Measurements from ENCODE around the gene AFG1L. TPM values are rescaled to one million over a fixed set of nuclear protein-coding genes. Genes with fewer than 3 reads are reported as not detected.
A peak's percentile ranks its signal among the peaks of the same experiment; 100 is the strongest.

Gene AFG1L
- total RNA-seq, 2 donors from 2014 or later = 10.5 to 11.1 TPM

GRCh38 chr6:108250240-108250866, 44.5 kb upstream of the AFG1L start:
- no peaks in the 10 kb centered on the region for H3K9me3 ChIP-seq (ENCODE audit: control insufficient read depth, low read length)
- H3K9me3 Mint-ChIP-seq = peaks cover 5% of the 10 kb centered on the region
- H3K9ac ChIP-seq (ENCODE audit: extremely low read depth, low read length, poor library complexity, severe bottlenecking) = no peak overlapping the region
- H3K27ac Mint-ChIP-seq = no peak overlapping the region
- DNase-seq = peak; percentile 70
- no peaks in the 10 kb centered on the region for H3K4me1 ChIP-seq (ENCODE audit: control insufficient read depth, insufficient read depth, low read length)
- H3K36me3 Mint-ChIP-seq (ENCODE audit: low read depth) = peaks cover 22% of the 10 kb centered on the region
- H3K4me3 ChIP-seq (ENCODE audit: low read length) = no peak overlapping the region
- peaks cover 9% of the 10 kb centered on the region for H3K4me1 Mint-ChIP-seq
- H3K36me3 ChIP-seq (ENCODE audit: control insufficient read depth, insufficient read depth, low read length) = peaks cover 13% of the 10 kb centered on the region
- no peaks in the 10 kb centered on the region for H3K27me3 Mint-ChIP-seq (ENCODE audit: insufficient read depth)
- WGBS, 2 experiments (ENCODE audit: insufficient coverage in 1 of 2, insufficient read length in 1 of 2) = 60% methylated on average over 2 of the region's 2 CpGs; no CpG with 5 or more reads in 1 of the 2 experiments
- TF ChIP-seq CTCF (conservative IDR thresholded peaks at IDR 0.05) = peak; percentile 75
- no peak overlapping the region for H3K27ac ChIP-seq (ENCODE audit: low read depth, low read length)
- no peak overlapping the region for H3K4me3 Mint-ChIP-seq
- H3K27me3 ChIP-seq (ENCODE audit: control insufficient read depth, insufficient read depth, low read length, poor library complexity, severe bottlenecking) = no peaks in the 10 kb centered on the region

GRCh38 chr6:108251252-108251651, 43.6 kb upstream of the AFG1L start:
- H3K36me3 ChIP-seq (ENCODE audit: control insufficient read depth, insufficient read depth, low read length) = peaks cover 11% of the 10 kb centered on the region
- H3K9me3 Mint-ChIP-seq = no peaks in the 10 kb centered on the region
- DNase-seq = no peak
- H3K27me3 Mint-ChIP-seq (ENCODE audit: insufficient read depth) = no peaks in the 10 kb centered on the region
- no peak for TF ChIP-seq CTCF (conservative IDR thresholded peaks at IDR 0.05)
- H3K4me3 ChIP-seq (ENCODE audit: low read length) = no peak overlapping the region
- H3K4me1 Mint-ChIP-seq = peaks cover 9% of the 10 kb centered on the region
- no peak overlapping the region for H3K4me3 Mint-ChIP-seq
- peaks cover 15% of the 10 kb centered on the region for H3K36me3 Mint-ChIP-seq (ENCODE audit: low read depth)
- H3K9ac ChIP-seq (ENCODE audit: extremely low read depth, low read length, poor library complexity, severe bottlenecking) = no peak overlapping the region
- no peak overlapping the region for H3K27ac ChIP-seq (ENCODE audit: low read depth, low read length)
- WGBS, 2 experiments (ENCODE audit: insufficient coverage in 1 of 2, insufficient read length in 1 of 2) = 86 to 92% methylated on average over 1 to 2 of the region's 2 CpGs
- no peaks in the 10 kb centered on the region for H3K4me1 ChIP-seq (ENCODE audit: control insufficient read depth, insufficient read depth, low read length)
- H3K9me3 ChIP-seq (ENCODE audit: control insufficient read depth, low read length) = no peaks in the 10 kb centered on the region
- H3K27ac Mint-ChIP-seq = no peak overlapping the region
- no peaks in the 10 kb centered on the region for H3K27me3 ChIP-seq (ENCODE audit: control insufficient read depth, insufficient read depth, low read length, poor library complexity, severe bottlenecking)

GRCh38 chr6:108252055-108252454, 42.8 kb upstream of the AFG1L start:
- Mint-ChIP-seq H3K4me1 (peaks cover 9% of the 10 kb centered on the region), H3K27ac (no peak overlapping the region), H3K27me3 (ENCODE audit: insufficient read depth) (no peaks in the 10 kb centered on the region), H3K9me3 (no peaks in the 10 kb centered on the region), H3K4me3 (no peak overlapping the region), H3K36me3 (ENCODE audit: low read depth) (peaks cover 15% of the 10 kb centered on the region)
- WGBS, 2 experiments (ENCODE audit: insufficient coverage in 1 of 2, insufficient read length in 1 of 2) = 96 to 98% methylated on average over 5 of the region's 5 CpGs
- TF ChIP-seq CTCF (conservative IDR thresholded peaks at IDR 0.05) = no peak
- Histone ChIP-seq H3K4me1 (ENCODE audit: control insufficient read depth, insufficient read depth, low read length) (no peaks in the 10 kb centered on the region), H3K27me3 (ENCODE audit: control insufficient read depth, insufficient read depth, low read length, poor library complexity, severe bottlenecking) (no peaks in the 10 kb centered on the region), H3K9ac (ENCODE audit: extremely low read depth, low read length, poor library complexity, severe bottlenecking) (no peak overlapping the region), H3K9me3 (ENCODE audit: control insufficient read depth, low read length) (no peaks in the 10 kb centered on the region), H3K27ac (ENCODE audit: low read depth, low read length) (no peak overlapping the region), H3K4me3 (ENCODE audit: low read length) (no peak overlapping the region), H3K36me3 (ENCODE audit: control insufficient read depth, insufficient read depth, low read length) (peaks cover 11% of the 10 kb centered on the region)
- DNase-seq = no peak

All from endodermal cell (in vitro differentiated cells).